IMR-90 (cell line): ENCODE results near the gene IKZF4.

ENCODE experiments used
- CEBPB ChIP-seq: IDR thresholded peaks from 2 replicates; pipeline ENCODE4 v1.6.1; 2012; ENCODE audit warnings: low read depth, low read length, improper control_type of control experiment
- FOS ChIP-seq: fragments of 150-350 bp; IDR thresholded peaks from 2 replicates; pipeline ENCODE4 v1.6.1; 2016; ENCODE audit warnings: low read depth, low read length
- MAZ ChIP-seq: IDR thresholded peaks from 2 replicates; pipeline ENCODE4 v1.6.1; 2012; ENCODE audit warnings: low read depth, mild to moderate bottlenecking, low read length, improper control_type of control experiment, moderate library complexity, borderline replicate concordance
- POLR2A ChIP-seq: IDR thresholded peaks from 2 replicates; pipeline ENCODE4 v1.6.1; 2012; ENCODE audit warnings: mild to moderate bottlenecking, low read depth, low read length
- RAD21 ChIP-seq: IDR thresholded peaks from 2 replicates; pipeline ENCODE4 v1.6.1; 2012; ENCODE audit warnings: low read length, improper control_type of control experiment
- RFX5 ChIP-seq: IDR thresholded peaks from 2 replicates; pipeline ENCODE4 v1.8.0; 2012; ENCODE audit warnings: low read depth, mild to moderate bottlenecking, low read length, moderate library complexity
- TF ChIP-seq, protein P1 (sequence below): fragments of 150-350 bp; IDR thresholded peaks from 2 replicates; pipeline ENCODE4 v1.6.1; 2017; ENCODE audit warnings: mild to moderate bottlenecking, antibody characterized with exemption, low read length, low read depth
- TF ChIP-seq, protein P2 (sequence below): conservative IDR thresholded peaks from 2 replicates; pipeline ENCODE4 v1.5.1; 2012; ENCODE audit warnings: mild to moderate bottlenecking, low read depth, low read length, improper control_type of control experiment

DNA sequence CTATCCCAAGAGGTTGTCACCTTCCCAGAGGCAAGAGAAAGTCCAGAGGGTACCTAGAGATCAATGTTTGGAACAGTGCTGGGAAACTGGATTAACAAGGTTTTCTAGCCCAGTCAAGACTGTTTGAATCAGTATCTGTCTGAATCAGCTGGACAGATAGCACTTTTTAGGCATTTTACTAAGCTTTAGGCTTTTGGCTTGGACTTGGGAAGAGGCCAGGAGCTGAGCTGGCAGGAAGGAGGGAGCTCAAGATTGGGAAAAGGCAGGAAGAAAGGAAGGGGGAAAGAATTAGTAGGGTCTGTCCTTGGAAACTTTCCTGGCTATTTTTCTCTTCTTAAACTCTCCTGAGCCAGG lies 8.3 kb downstream of the IKZF4 start:
- TF ChIP-seq, protein P1, sequence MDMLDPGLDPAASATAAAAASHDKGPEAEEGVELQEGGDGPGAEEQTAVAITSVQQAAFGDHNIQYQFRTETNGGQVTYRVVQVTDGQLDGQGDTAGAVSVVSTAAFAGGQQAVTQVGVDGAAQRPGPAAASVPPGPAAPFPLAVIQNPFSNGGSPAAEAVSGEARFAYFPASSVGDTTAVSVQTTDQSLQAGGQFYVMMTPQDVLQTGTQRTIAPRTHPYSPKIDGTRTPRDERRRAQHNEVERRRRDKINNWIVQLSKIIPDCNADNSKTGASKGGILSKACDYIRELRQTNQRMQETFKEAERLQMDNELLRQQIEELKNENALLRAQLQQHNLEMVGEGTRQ: no peak
- no peak for TF ChIP-seq MAZ
- TF ChIP-seq, protein P2, sequence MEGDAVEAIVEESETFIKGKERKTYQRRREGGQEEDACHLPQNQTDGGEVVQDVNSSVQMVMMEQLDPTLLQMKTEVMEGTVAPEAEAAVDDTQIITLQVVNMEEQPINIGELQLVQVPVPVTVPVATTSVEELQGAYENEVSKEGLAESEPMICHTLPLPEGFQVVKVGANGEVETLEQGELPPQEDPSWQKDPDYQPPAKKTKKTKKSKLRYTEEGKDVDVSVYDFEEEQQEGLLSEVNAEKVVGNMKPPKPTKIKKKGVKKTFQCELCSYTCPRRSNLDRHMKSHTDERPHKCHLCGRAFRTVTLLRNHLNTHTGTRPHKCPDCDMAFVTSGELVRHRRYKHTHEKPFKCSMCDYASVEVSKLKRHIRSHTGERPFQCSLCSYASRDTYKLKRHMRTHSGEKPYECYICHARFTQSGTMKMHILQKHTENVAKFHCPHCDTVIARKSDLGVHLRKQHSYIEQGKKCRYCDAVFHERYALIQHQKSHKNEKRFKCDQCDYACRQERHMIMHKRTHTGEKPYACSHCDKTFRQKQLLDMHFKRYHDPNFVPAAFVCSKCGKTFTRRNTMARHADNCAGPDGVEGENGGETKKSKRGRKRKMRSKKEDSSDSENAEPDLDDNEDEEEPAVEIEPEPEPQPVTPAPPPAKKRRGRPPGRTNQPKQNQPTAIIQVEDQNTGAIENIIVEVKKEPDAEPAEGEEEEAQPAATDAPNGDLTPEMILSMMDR: no peak
- no peak for TF ChIP-seq POLR2A
- no peak for TF ChIP-seq FOS
- TF ChIP-seq CEBPB: no peak
- TF ChIP-seq RFX5: no peak
- no peak for TF ChIP-seq RAD21
